Measurements from ENCODE around the gene AGBL5. TPM values are rescaled to one million over a fixed set of nuclear protein-coding genes. Genes with fewer than 3 reads are reported as not detected.

AGBL5 gene
- total and polyA plus RNA-seq, 9 of the 15 experiments (the other 6 are each of a cell fraction or from before 2014, with no cell fraction given): 3.3 to 52.7 (median 26.2) TPM

GRCh38 chr2:27095745-27096651 is 44.5 kb downstream of the AGBL5 start:
- peak; percentile 96 for FAIRE-seq
- ATAC-seq: peak; percentile 90
- ChIA-PET CTCF (ENCODE audit: low intra/inter-chr PET ratio) (interaction anchor here (0.5 kb wide), 1 partner anchor 588 kb away, joined by 3 read pairs; no protein-coding TSS in a partner anchor), POLR2A (interaction anchor here (0.5 to 1.6 kb wide), 3 partner anchors 9 to 587 kb away, joined by 3 to 5 read pairs (median 4); partner anchors contain the start of gene KHK)
- H3K79me2 ChIP-seq (ENCODE audit: control insufficient read depth, insufficient read depth, low read length): peaks cover 3% of the 10 kb centered on the region; the same call in 2 of the 3 replicates
- in situ Hi-C loops (cut with MboI): loop anchor here (5.0 kb wide), 2 partner anchors 96 to 186 kb away; partner anchors contain the start of gene TRIM54
- H3K27me3 ChIP-seq (ENCODE audit: control insufficient read depth in 2 of 2, insufficient read depth in 2 of 2, low read length in 2 of 2): no peaks in the 10 kb centered on the region
- H3K36me3 ChIP-seq (ENCODE audit: control insufficient read depth, insufficient read depth, low read length): no peaks in the 10 kb centered on the region; the same call in 2 of the 3 replicates
- H3K4me2 ChIP-seq (ENCODE audit: insufficient read depth, low read length): peak overlapping the region; percentile 54
- WGBS (ENCODE audit: insufficient coverage, low coverage, missing lambda C conversion rate): 32% methylated on average over 18 of the region's 18 CpGs
- DNase-seq (ENCODE audit: extremely low read depth in 1 of 4, low spot score in 3 of 4): peak; percentile 69 to 80 (median 74)
- no peaks in the 10 kb centered on the region for H3K9me1 ChIP-seq (ENCODE audit: control insufficient read depth, insufficient read depth, low read length)
- BruUV-seq (replicated peaks): no TSS peak
- peaks cover 38 to 49% of the 10 kb centered on the region in 2 experiments for H3K4me1 ChIP-seq (replicated peaks in 1 of 2; ENCODE audit: control insufficient read depth in 2 of 2, insufficient read depth in 2 of 2, low read length in 2 of 2)
- H3K9ac ChIP-seq (ENCODE audit: insufficient read depth in 1 of 2, low read depth in 2 of 2, low read length in 2 of 2): peak overlapping the region; percentile 27 to 74; a peak in 1 of 4 replicates
- no peaks in the 10 kb centered on the region for H4K20me1 ChIP-seq (replicated peaks; ENCODE audit: control insufficient read depth, insufficient read depth, low read length)
- H3K4me3 ChIP-seq: no peak overlapping the region
- peak overlapping the region; percentile 87 for H2AFZ ChIP-seq (ENCODE audit: low read depth, low read length)
- peak overlapping the region; percentile 57 for H3K27ac ChIP-seq (ENCODE audit: extremely low read depth, low read depth, low read length)
- H3K9me3 ChIP-seq (replicated peaks; ENCODE audit: control insufficient read depth, insufficient read depth, low read depth, low read length): no peaks in the 10 kb centered on the region
- intact Hi-C loops (cut with micrococcal nuclease): loop anchor here (5.0 kb wide), 2 partner anchors 116 to 206 kb away; partner anchors contain the start of genes ATRAID and SLC5A6
- no peak for TF ChIP-seq NELFE (IDR thresholded peaks at IDR 0.05; ENCODE audit: insufficient read depth, insufficient read length)
- TF ChIP-seq NCOA2 (IDR thresholded peaks at IDR 0.05; ENCODE audit: partially characterized antibody in 2 of 2): no peak
- no peak; the same call in 1 of the 2 replicates for TF ChIP-seq NFIC (IDR thresholded peaks at IDR 0.05)
- TF ChIP-seq BRF2 (IDR thresholded peaks at IDR 0.05; ENCODE audit: borderline replicate concordance, insufficient read depth, insufficient read length): no peak
- no peak for TF ChIP-seq DMBX1 (CRISPR knock-in tag; IDR thresholded peaks at IDR 0.05; ENCODE audit: borderline replicate concordance)
- no peak for TF ChIP-seq ZNF780A (CRISPR knock-in tag; IDR thresholded peaks at IDR 0.05)
- TF ChIP-seq ZNF830 (CRISPR knock-in tag; IDR thresholded peaks at IDR 0.05): no peak
- TF ChIP-seq JUND (IDR thresholded peaks at IDR 0.05; ENCODE audit: borderline replicate concordance, low read depth, low read length): 0 out of 2 replicates have a peak, but pooled peaks have one; percentile 22
- TF ChIP-seq JUND (tag; IDR thresholded peaks at IDR 0.05; ENCODE audit: borderline replicate concordance, low read depth, low read length): no peak
- no peak for TF ChIP-seq HNRNPUL1 (IDR thresholded peaks at IDR 0.05; ENCODE audit: low read length)
- TF ChIP-seq ZNF764 (CRISPR knock-in tag; IDR thresholded peaks at IDR 0.05; ENCODE audit: low read depth): no peak
- no peak for TF ChIP-seq ZFP30 (CRISPR knock-in tag; IDR thresholded peaks at IDR 0.05; ENCODE audit: borderline replicate concordance)
- TF ChIP-seq ZBTB11 (CRISPR knock-in tag; IDR thresholded peaks at IDR 0.05): no peak
- TF ChIP-seq MEF2A (IDR thresholded peaks at IDR 0.05; ENCODE audit: control insufficient read depth, low read depth, low read length): no peak
- TF ChIP-seq ZNF175 (CRISPR knock-in tag; IDR thresholded peaks at IDR 0.05; ENCODE audit: low read depth): no peak
- no peak for TF ChIP-seq TRIM24 (IDR thresholded peaks at IDR 0.05)
